H1 (cell line): Measurements from ENCODE around the gene CTTNBP2NL. TPM values are rescaled to one million over a fixed set of nuclear protein-coding genes. Genes with fewer than 3 reads are reported as not detected.
"Not testable (repeated sequence)": the region's sequence is repeated elsewhere in the genome, so short reads cannot be mapped to it uniquely, and the experiment has no call there.

Source experiments
- CTCF ChIA-PET: fragments of 300-600 bp; sonication (Branson Sonifier 250); formaldehyde crosslinking; loops from one replicate; lab custom pipeline; 2021; ENCODE audit not compliant: partially characterized antibody; lab: Charles Lee
- POLR2A ChIA-PET: fragments of 300-600 bp; sonication (Branson Sonifier 250); formaldehyde crosslinking; loops from one replicate; lab custom pipeline; 2021; ENCODE audit warnings: inconsistent platforms; ENCODE audit not compliant: partially characterized antibody; lab: Charles Lee
- DNase-seq, 2 experiments: peaks; one replicate each; pipeline versions ENCODE4 v3.0.0 to v3.0.0-alpha.2; 2010 to 2022; ENCODE audit warnings: low spot score in 2 of 2, low read depth in 1 of 2, mixed read lengths in 1 of 2
- FAIRE-seq: peaks from 2 replicates; lab custom pipeline; 2011; peaks lifted over from hg19 to GRCh38; lab: Jason Lieb, UNC
- H2AFZ ChIP-seq: 2 replicates; pipeline ENCODE4 v1.8.1; 2012; ENCODE audit warnings: low read length, inconsistent platforms
- H2AK5ac ChIP-seq: 2 replicates; pipeline ENCODE4 v1.6.1; 2013; ENCODE audit warnings: low read depth, low read length
- H2BK120ac ChIP-seq: replicated peaks from 2 replicates; pipeline ENCODE3; 2013; ENCODE audit warnings: low read depth, low read length, inconsistent platforms
- H2BK12ac ChIP-seq: 2 replicates; pipeline ENCODE4 v1.6.1; 2013; ENCODE audit warnings: low read depth, low read length
- H2BK15ac ChIP-seq: 2 replicates; pipeline ENCODE4 v1.6.1; 2013; ENCODE audit warnings: low read length
- H2BK20ac ChIP-seq: 2 replicates; pipeline ENCODE4 v1.6.1; 2013; ENCODE audit warnings: low read length
- H2BK5ac ChIP-seq: 2 replicates; pipeline ENCODE4 v1.6.1; 2013; ENCODE audit warnings: low read depth, low read length
- H3K14ac ChIP-seq: 2 replicates; pipeline ENCODE4 v1.6.1; 2013; ENCODE audit warnings: inconsistent platforms; ENCODE audit not compliant: insufficient read length
- H3K18ac ChIP-seq: 2 replicates; pipeline ENCODE4 v1.6.1; 2013; ENCODE audit warnings: low read length; ENCODE audit errors: extremely low read depth
- H3K23ac ChIP-seq: 2 replicates; pipeline ENCODE4 v1.6.1; 2013; ENCODE audit warnings: inconsistent platforms; ENCODE audit not compliant: insufficient read length
- H3K23me2 ChIP-seq: 2 replicates; pipeline ENCODE4 v1.6.1; 2013; ENCODE audit warnings: low read depth, low read length
- H3K27ac ChIP-seq: 2 replicates; pipeline ENCODE4 v1.6.1; 2011; ENCODE audit warnings: low read depth, low read length, inconsistent platforms
- H3K27me3 ChIP-seq, 4 experiments: replicated peaks in 1 of 4; 1 replicate in 1 of 4; 2 replicates in 3 of 4; pipeline versions ENCODE4 v1.6.1 to v1.8.1; 2011 to 2013; ENCODE audit warnings: low read length in 3 of 4, mild to moderate bottlenecking in 3 of 4, inconsistent platforms in 2 of 4, mixed read lengths in 2 of 4, moderate library complexity in 1 of 4; ENCODE audit not compliant: control insufficient read depth in 3 of 4, insufficient read depth in 3 of 4; ENCODE audit errors: extremely low read depth in 1 of 4
- H3K36me3 ChIP-seq, 4 experiments: 2 replicates each; pipeline versions ENCODE4 v1.6.1 to v1.8.1; 2011 to 2013; ENCODE audit warnings: mild to moderate bottlenecking in 4 of 4, low read length in 3 of 4, moderate library complexity in 2 of 4, control low read depth in 1 of 4, inconsistent platforms in 1 of 4; ENCODE audit not compliant: insufficient read depth in 4 of 4, control insufficient read depth in 2 of 4
- H3K4ac ChIP-seq: replicated peaks from 2 replicates; pipeline ENCODE3; 2013; ENCODE audit warnings: low read length, low read depth, mixed read lengths, inconsistent platforms; ENCODE audit not compliant: insufficient read length
- H3K4me1 ChIP-seq, 4 experiments: replicated peaks in 1 of 4; 1 replicate in 1 of 4; 2 replicates in 3 of 4; pipeline versions ENCODE4 v1.6.1 to v1.8.1; 2011 to 2013; ENCODE audit warnings: low read length in 3 of 4, inconsistent platforms in 2 of 4, mixed read lengths in 1 of 4; ENCODE audit not compliant: insufficient read depth in 4 of 4, control insufficient read depth in 3 of 4
- H3K4me2 ChIP-seq, 2 experiments: 2 replicates each; pipeline versions ENCODE4 v1.6.1 to v1.8.1; 2011 to 2013; ENCODE audit warnings: low read depth in 2 of 2, low read length in 2 of 2, control low read depth in 1 of 2, inconsistent platforms in 1 of 2, mild to moderate bottlenecking in 1 of 2; ENCODE audit not compliant: insufficient read depth in 1 of 2
- H3K4me3 ChIP-seq, 4 experiments: fragments of 200-600, 300-600 bp in 1 of 4; sonication (generic), shearing (Covaris generic), sonication (Bioruptor Twin) in 1 of 4; 2 replicates each; pipeline versions ENCODE4 v1.5.1 to v1.8.1; 2011 to 2016; ENCODE audit warnings: low read length in 4 of 4, low read depth in 3 of 4, control low read depth in 2 of 4, inconsistent platforms in 2 of 4, mild to moderate bottlenecking in 2 of 4, mixed read lengths in 1 of 4, moderate library complexity in 1 of 4; ENCODE audit not compliant: insufficient read depth in 2 of 4; ENCODE audit errors: extremely low read depth in 1 of 4
- H3K56ac ChIP-seq: replicated peaks from 2 replicates; pipeline ENCODE3; 2013; ENCODE audit warnings: low read depth, mild to moderate bottlenecking, mixed read lengths, low read length, inconsistent platforms; ENCODE audit not compliant: insufficient read length
- H3K79me1 ChIP-seq: 2 replicates; pipeline ENCODE4 v1.6.1; 2013; ENCODE audit warnings: low read depth, low read length, control low read depth
- H3K79me2 ChIP-seq, 2 experiments: 2 replicates each; pipeline versions ENCODE4 v1.6.1 to v1.8.1; 2012 to 2013; ENCODE audit warnings: low read length in 2 of 2, mild to moderate bottlenecking in 2 of 2, inconsistent platforms in 1 of 2; ENCODE audit not compliant: insufficient read depth in 2 of 2, control insufficient read depth in 1 of 2
- H3K9ac ChIP-seq, 4 experiments: replicated peaks in 1 of 4; 1 replicate in 1 of 4; 2 replicates in 3 of 4; pipeline versions ENCODE4 v1.6.1 to v1.8.1; 2011 to 2013; ENCODE audit warnings: low read depth in 3 of 4, low read length in 3 of 4, control low read depth in 2 of 4, mild to moderate bottlenecking in 2 of 4, moderate library complexity in 2 of 4, inconsistent platforms in 1 of 4; ENCODE audit errors: extremely low read depth in 1 of 4
- H3K9me3 ChIP-seq, 2 experiments: 2 replicates each; pipeline versions ENCODE4 v1.6.1 to v1.8.1; 2012 to 2013; ENCODE audit warnings: mild to moderate bottlenecking in 2 of 2, moderate library complexity in 2 of 2, control low read depth in 1 of 2, inconsistent platforms in 1 of 2, low read depth in 1 of 2, low read length in 1 of 2, mixed read lengths in 1 of 2; ENCODE audit not compliant: insufficient read depth in 2 of 2
- H4K20me1 ChIP-seq, 2 experiments: replicated peaks in 1 of 2; 2 replicates each; pipeline versions ENCODE3 to v1.8.1; 2011 to 2013; ENCODE audit warnings: inconsistent platforms in 2 of 2, low read length in 2 of 2, mild to moderate bottlenecking in 1 of 2; ENCODE audit not compliant: insufficient read depth in 2 of 2, control insufficient read depth in 1 of 2
- H4K5ac ChIP-seq: 2 replicates; pipeline ENCODE4 v1.6.1; 2013; ENCODE audit warnings: low read length, low read depth, mixed read lengths, inconsistent platforms; ENCODE audit not compliant: insufficient read length
- H4K8ac ChIP-seq: 2 replicates; pipeline ENCODE4 v1.8.0; 2013; ENCODE audit warnings: mild to moderate bottlenecking, moderate library complexity, low read length, inconsistent platforms; ENCODE audit not compliant: insufficient read depth; ENCODE audit errors: extremely low read depth
- H4K91ac ChIP-seq: replicated peaks from 2 replicates; pipeline ENCODE3; 2013; ENCODE audit warnings: low read length, mixed read lengths, inconsistent platforms; ENCODE audit not compliant: insufficient read length
- WGBS, 2 experiments: shearing (Covaris generic) in 1 of 2; methylation state at CpG; one replicate each; pipeline versions ENCODE4 v1.1.6 to v1.1.7; 2013 to 2015; ENCODE audit warnings: low lambda C conversion rate in 2 of 2, mixed read lengths in 2 of 2, inconsistent platforms in 1 of 2, low coverage in 1 of 2, missing lambda C conversion rate in 1 of 2; ENCODE audit not compliant: insufficient replicate concordance in 2 of 2, insufficient coverage in 1 of 2, insufficient read length in 1 of 2; ENCODE audit errors: extremely low coverage in 1 of 2, missing lambda C conversion rate in 1 of 2; 5-methylcytosine and 5-hydroxymethylcytosine counted together
- polyA plus RNA-seq, 7 experiments: library from polyadenylated mRNA; depleted of rRNA in 3 of 7; stranded (reverse) in 5 of 7; unstranded in 2 of 7; fragments of >200 nt in 5 of 7; fragments of 200-250 nt in 2 of 7; gene quantifications; 1 replicate in 5 of 7; 2 replicates in 1 of 7; 4 replicates in 1 of 7; pipeline versions ENCODE4 v1.2.1 to v1.2.3, GENCODE V29; 2011 to 2013; ENCODE audit warnings: missing spikeins in 2 of 7, mixed read lengths in 2 of 7
- total RNA-seq: library from RNA; stranded (reverse); fragmentation: NEBNext Ultra II Directional; extraction: Animal tissue kit (Norgen Biotek cat#: 25700); gene quantifications from 2 replicates; pipeline ENCODE4 v1.2.1, GENCODE V29; 2021

The CTTNBP2NL gene
- total and polyA plus RNA-seq, 2 of the 8 experiments (the other 6 are each of a cell fraction or from before 2014, with no cell fraction given): 6.4 to 35.1 TPM

- POLR2A ChIA-PET, H4K5ac ChIP-seq, FAIRE-seq, H3K18ac ChIP-seq, H2BK20ac ChIP-seq, H3K79me1 ChIP-seq, H3K4me1 ChIP-seq, H3K14ac ChIP-seq, H2BK120ac ChIP-seq, H2BK5ac ChIP-seq, H3K27ac ChIP-seq, H3K9ac ChIP-seq, H3K23me2 ChIP-seq, H3K27me3 ChIP-seq, DNase-seq, H3K4me2 ChIP-seq, H3K9me3 ChIP-seq, H4K20me1 ChIP-seq, H4K91ac ChIP-seq, H3K36me3 ChIP-seq, H3K23ac ChIP-seq, H4K8ac ChIP-seq, H2BK12ac ChIP-seq, H3K56ac ChIP-seq, H2AK5ac ChIP-seq, H3K79me2 ChIP-seq, H3K4me3 ChIP-seq, H2BK15ac ChIP-seq, H3K4ac ChIP-seq, H2AFZ ChIP-seq: not testable (repeated sequence)
- CTCF ChIA-PET: interaction anchor here (1.1 to 1.9 kb wide), 2 partner anchors 79 to 81 kb away, joined by 3 to 10 read pairs; no protein-coding TSS in a partner anchor
- 81% methylated on average over 7 of the region's 7 CpGs; no CpG with 5 or more reads in 1 of the 2 experiments for WGBS, 2 experiments
Measured at GRCh38 chr1:112470324-112470723, 74.3 kb downstream of the CTTNBP2NL start.
